NCI-H2081 treated with DMSO at 0.1 percent for 48 hours (cell line): ENCODE measurements around the gene CALML6.
A peak's percentile ranks its signal among the peaks of the same experiment; 100 is the strongest.
"Not testable (repeated sequence)": the region's sequence is repeated elsewhere in the genome, so short reads cannot be mapped to it uniquely, and the experiment has no call there.

Experiments used
- DNase-seq: peaks from one replicate; lab custom pipeline; 2025; lab: John Stamatoyannopoulos, UW

The CALML6 gene

GRCh38 chr1:1914971-1915692 is at the start of gene CALML6:
CALML6 (plus strand) TSS chr1:1915260; CDS start chr1:1915281, 21 bp downstream.
- DNase-seq: no peak

GRCh38 chr1:1867164-1867563 is 47.9 kb upstream of the CALML6 start:
- no peak for DNase-seq

- DNase-seq: no peak
These were observed 45.6 kb upstream of the CALML6 start for GRCh38 chr1:1869469-1869868.

- no peak for DNase-seq
These were observed 42.6 kb upstream of the CALML6 start for GRCh38 chr1:1872329-1872994.

- no peak for DNase-seq
These were observed 41.9 kb upstream of the CALML6 start for GRCh38 chr1:1873186-1873585.

- no peak for DNase-seq
These were observed 40.2 kb upstream of the CALML6 start for GRCh38 chr1:1874901-1875300.

GRCh38 chr1:1875932-1876331 is 39.1 kb upstream of the CALML6 start:
- no peak for DNase-seq

- no peak for DNase-seq
These were observed 38.6 kb upstream of the CALML6 start for GRCh38 chr1:1876335-1876930.

GRCh38 chr1:1877865-1878436 is 37.1 kb upstream of the CALML6 start:
- no peak for DNase-seq

- DNase-seq: no peak
These were observed 35.1 kb upstream of the CALML6 start for GRCh38 chr1:1879942-1880341.

GRCh38 chr1:1880617-1881312 is 34.3 kb upstream of the CALML6 start:
- DNase-seq: no peak

- no peak for DNase-seq
These were observed 33.3 kb upstream of the CALML6 start for GRCh38 chr1:1881727-1882126.

- no peak for DNase-seq
These were observed 31.8 kb upstream of the CALML6 start for GRCh38 chr1:1883092-1883873.

GRCh38 chr1:1883890-1884289 is 31.2 kb upstream of the CALML6 start:
- DNase-seq: not testable (repeated sequence)

GRCh38 chr1:1889090-1889750 is 25.8 kb upstream of the CALML6 start:
- no peak for DNase-seq

GRCh38 chr1:1889847-1890505 is 25.1 kb upstream of the CALML6 start:
- DNase-seq: no peak

- DNase-seq: peak; percentile 25
These were observed 24.3 kb upstream of the CALML6 start, which contains the start of gene GNB1 for GRCh38 chr1:1890506-1891348. GNB1 (minus strand) TSS chr1:1891087; CDS start chr1:1825453, 65,634 bp downstream.

GRCh38 chr1:1891349-1892078 is 23.5 kb upstream of the CALML6 start:
- DNase-seq: peak; percentile 23
